ENCODE results near the gene ADPGK. TPM values are rescaled to one million over a fixed set of nuclear protein-coding genes. Genes with fewer than 3 reads are reported as not detected.

The ADPGK gene
- total RNA-seq, 1 donor from 2014 or later: 41.8 TPM

DNA sequence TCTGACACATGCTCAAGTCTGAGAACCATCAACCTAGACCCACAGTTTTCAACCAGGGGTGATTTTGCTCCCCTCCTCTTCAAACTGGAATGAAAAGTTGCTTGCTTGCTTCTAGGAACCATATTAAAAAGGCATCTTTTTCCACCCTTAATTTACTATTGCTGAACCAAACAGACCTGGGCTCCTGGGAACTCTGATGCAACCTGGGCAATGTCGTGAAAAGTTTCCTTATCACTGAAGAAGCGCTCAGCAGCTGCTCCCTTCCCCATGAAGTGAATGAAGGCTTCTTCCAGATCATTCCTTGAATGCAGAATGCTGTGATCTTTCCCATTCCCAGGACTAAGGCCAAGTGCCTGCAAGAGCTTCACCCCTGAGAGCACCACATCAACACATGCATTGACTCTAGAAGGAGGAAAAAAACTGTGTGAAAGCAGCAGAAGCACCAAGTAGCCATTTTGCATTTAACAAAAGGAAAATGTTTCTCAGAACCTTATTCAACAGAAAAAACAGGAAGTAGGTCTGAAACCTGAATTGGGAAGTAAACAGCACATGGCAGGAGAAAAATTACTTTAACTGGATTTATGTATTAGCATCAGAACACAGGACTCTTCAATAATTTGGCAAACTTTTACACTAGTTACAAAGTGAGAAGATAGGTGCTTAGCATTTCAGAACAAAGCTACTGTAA, 8.7 kb downstream of the ADPGK start:
- no peak overlapping the region for H3K27ac Mint-ChIP-seq (ENCODE audit: unreplicated experiment)
- no peak for TF ChIP-seq CTCF (conservative IDR thresholded peaks at IDR 0.05)

GRCh38 chr15:72771329-72771725, 12.2 kb downstream of the ADPGK start:
- H3K36me3 Mint-ChIP-seq (ENCODE audit: low read depth): peaks cover 41% of the 10 kb centered on the region
- no peak overlapping the region for H3K27ac Mint-ChIP-seq (ENCODE audit: unreplicated experiment)
- H3K4me3 Mint-ChIP-seq: no peak overlapping the region
- TF ChIP-seq CTCF (conservative IDR thresholded peaks at IDR 0.05): no peak
- H3K4me1 Mint-ChIP-seq: no peaks in the 10 kb centered on the region
- H3K27me3 Mint-ChIP-seq (ENCODE audit: low read depth): no peaks in the 10 kb centered on the region
- DNase-seq (ENCODE audit: low read depth, low spot score): no peak
- H3K9me3 Mint-ChIP-seq: peaks cover 6% of the 10 kb centered on the region

More for the DNA sequence above, 8.7 kb downstream of the ADPGK start:
- H3K4me3 Mint-ChIP-seq: no peak overlapping the region
- H3K4me1 Mint-ChIP-seq: no peaks in the 10 kb centered on the region
- H3K36me3 Mint-ChIP-seq (ENCODE audit: low read depth): peaks cover 10% of the 10 kb centered on the region
- H3K27me3 Mint-ChIP-seq (ENCODE audit: low read depth): no peaks in the 10 kb centered on the region
- no peaks in the 10 kb centered on the region for H3K9me3 Mint-ChIP-seq
- DNase-seq (ENCODE audit: low read depth, low spot score): no peak

DNA sequence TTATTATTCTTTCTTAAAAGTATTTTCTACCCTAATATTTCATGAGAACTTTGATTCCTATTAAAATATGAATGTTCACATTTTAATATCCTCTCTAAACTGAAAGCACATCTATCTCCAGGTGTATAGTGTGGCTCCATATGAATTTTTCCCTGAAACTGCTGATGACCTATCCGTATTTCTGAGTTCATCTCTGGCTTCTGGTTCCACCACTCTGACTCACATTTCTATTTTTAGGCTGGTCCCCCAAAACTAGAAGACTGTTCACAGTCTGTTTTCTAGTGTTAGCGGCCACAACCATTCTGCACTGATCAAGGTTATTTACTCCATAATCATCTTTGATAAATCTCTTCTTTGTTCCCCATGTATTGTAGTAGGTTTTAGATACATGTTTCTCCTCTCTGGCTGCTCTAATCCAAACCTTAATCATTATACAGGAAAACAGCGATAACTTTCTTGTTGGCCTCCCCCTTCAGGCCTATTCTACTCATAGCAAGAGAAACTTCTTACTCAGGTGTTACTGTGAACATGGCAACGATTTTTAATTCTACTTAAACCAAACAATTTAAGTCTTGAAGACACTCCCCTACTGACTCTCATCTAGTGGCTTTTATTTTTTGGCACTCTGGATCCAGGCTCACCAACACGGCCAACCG, 12.8 kb downstream of the ADPGK start:
- Mint-ChIP-seq H3K4me3 (no peak overlapping the region), H3K4me1 (no peaks in the 10 kb centered on the region), H3K27ac (ENCODE audit: unreplicated experiment) (no peak overlapping the region), H3K27me3 (ENCODE audit: low read depth) (no peaks in the 10 kb centered on the region), H3K9me3 (peaks cover 6% of the 10 kb centered on the region), H3K36me3 (ENCODE audit: low read depth) (peaks cover 44% of the 10 kb centered on the region)
- peak; percentile 29 for TF ChIP-seq CTCF (conservative IDR thresholded peaks at IDR 0.05)
- DNase-seq (ENCODE audit: low read depth, low spot score): no peak

- Mint-ChIP-seq H3K27ac (ENCODE audit: unreplicated experiment) (no peak overlapping the region), H3K4me1 (no peaks in the 10 kb centered on the region), H3K36me3 (ENCODE audit: low read depth) (peaks cover 51% of the 10 kb centered on the region), H3K27me3 (ENCODE audit: low read depth) (no peaks in the 10 kb centered on the region), H3K4me3 (no peak overlapping the region), H3K9me3 (peaks cover 6% of the 10 kb centered on the region)
- TF ChIP-seq CTCF (conservative IDR thresholded peaks at IDR 0.05): no peak
- DNase-seq (ENCODE audit: low read depth, low spot score): no peak
Measured at GRCh38 chr15:72766780-72767179, 16.8 kb downstream of the ADPGK start.

- H3K4me1 Mint-ChIP-seq: no peaks in the 10 kb centered on the region
- no peak overlapping the region for H3K27ac Mint-ChIP-seq (ENCODE audit: unreplicated experiment)
- H3K27me3 Mint-ChIP-seq (ENCODE audit: low read depth): no peaks in the 10 kb centered on the region
- no peak for TF ChIP-seq CTCF (conservative IDR thresholded peaks at IDR 0.05)
- peaks cover 6% of the 10 kb centered on the region for H3K9me3 Mint-ChIP-seq
- DNase-seq (ENCODE audit: low read depth, low spot score): no peak
- H3K36me3 Mint-ChIP-seq (ENCODE audit: low read depth): peaks cover 49% of the 10 kb centered on the region
- H3K4me3 Mint-ChIP-seq: no peak overlapping the region
Measured at GRCh38 chr15:72766025-72766424, 17.5 kb downstream of the ADPGK start.
